HG02870 (cell line): Measurements from ENCODE around the gene TTC23L.
A peak's percentile ranks its signal among the peaks of the same experiment; 100 is the strongest.
"Not testable (repeated sequence)": the region's sequence is repeated elsewhere in the genome, so short reads cannot be mapped to it uniquely, and the experiment has no call there.

Experiments
- ATAC-seq: cut with Tn5 transposase; IDR thresholded peaks from one replicate; pipeline ENCODE4 v1.9.1; 2021; ENCODE audit warnings: mild to moderate bottlenecking, moderate library complexity; ENCODE audit not compliant: unreplicated experiment

Gene TTC23L

GRCh38 chr5:34915856-34916192 is 76.9 kb downstream of the TTC23L start:
- ATAC-seq: peak; percentile 13

DNA sequence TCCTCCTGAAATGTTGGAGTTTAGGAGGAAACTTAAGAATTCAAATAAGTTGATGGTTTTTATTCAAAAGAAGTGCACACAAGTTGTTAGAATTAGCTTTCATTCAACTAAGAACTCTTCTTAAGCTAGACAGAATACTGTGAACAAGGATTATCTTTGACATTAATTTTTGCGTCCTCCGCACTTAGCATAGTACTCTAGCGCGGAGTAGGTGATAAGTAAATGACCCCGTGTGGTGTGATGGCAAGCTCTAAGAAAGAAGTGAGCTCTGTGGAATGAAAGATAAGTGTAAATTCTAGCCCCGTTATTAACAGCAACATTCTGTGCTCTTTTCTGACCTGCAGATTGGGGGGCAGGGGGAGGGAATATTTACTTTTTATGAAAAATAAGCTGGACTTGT is 77.6 kb downstream of the TTC23L start:
- no peak for ATAC-seq

GRCh38 chr5:34918025-34918424 is 79.1 kb downstream of the TTC23L start:
- ATAC-seq: no peak

DNA sequence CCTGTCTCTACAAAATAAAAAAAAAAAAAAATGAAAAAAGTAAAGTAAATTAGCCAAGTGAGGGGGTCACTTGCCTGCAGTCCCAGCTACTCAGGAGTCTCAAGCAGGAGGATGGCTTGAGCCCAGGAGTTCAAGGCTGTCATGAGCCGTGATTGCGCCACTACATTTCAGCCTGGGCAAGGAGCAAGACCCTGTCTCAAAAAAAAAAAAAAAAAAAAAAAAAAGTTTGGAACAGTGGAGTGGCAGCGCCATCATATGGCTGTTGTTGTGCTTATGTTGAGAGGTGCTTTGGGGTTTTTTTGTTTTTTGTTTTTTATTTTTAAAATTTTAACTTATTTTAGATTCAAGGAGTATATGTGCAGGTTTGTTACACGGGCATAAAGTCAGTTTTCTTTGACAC is 80.1 kb downstream of the TTC23L start:
- no peak for ATAC-seq

DNA sequence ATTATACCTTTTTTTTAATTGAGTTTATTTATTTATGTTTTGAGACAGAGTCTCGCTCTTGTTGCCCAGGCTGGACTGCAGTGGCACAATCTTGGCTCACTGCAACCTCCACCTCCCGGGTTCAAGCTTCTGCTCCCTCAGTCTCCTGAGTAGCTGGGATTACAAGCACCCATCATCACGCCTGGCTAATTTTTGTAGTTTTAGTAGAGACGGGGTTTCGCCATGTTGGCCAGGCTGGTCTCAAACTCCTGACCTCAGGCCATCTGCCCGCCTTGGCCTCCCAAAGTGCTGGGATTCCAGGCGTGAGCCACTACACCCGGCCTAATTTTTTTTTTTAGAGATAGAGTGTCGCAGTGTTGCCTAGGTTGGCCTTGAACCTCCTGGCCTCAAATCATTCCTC is 84.3 kb downstream of the TTC23L start:
- not testable (repeated sequence) for ATAC-seq

DNA sequence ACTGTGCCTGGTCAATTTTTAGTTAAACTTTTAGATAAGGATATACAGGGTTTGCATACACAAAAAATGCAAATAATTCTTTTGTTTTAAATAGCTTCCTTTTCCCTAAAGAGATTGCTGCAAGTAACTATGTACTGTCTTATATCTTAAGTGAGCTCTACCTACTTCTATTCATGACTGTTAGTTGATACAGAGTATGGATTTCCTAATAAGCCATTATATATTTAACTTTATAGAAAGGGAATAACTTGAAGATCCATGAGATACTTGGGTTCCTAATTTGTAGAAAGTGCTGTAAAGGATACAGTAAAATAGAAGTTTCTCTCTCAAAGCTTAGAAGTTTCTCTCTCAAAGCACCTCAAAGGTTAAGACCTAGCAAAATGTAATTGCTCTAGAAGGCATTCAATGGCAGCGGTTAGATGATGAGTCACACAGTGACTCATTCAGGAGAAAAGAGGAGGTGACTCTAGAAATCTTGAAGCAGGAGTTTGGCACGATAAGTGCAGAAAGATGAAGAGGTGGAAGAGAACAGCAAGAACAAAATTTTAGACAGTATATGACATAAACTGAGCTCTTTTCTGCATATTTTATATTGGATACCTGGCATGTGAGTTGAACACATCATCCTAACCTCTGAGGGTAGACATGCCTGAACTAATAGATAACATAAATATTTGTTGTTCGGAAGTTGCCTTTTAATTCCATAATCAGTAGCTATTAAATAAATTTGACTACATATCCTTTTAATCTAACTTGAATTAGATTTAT is 84.9 kb downstream of the TTC23L start:
- peak; percentile 82 for ATAC-seq

- ATAC-seq: no peak
These were observed 85.5 kb downstream of the TTC23L start for GRCh38 chr5:34924462-34924765.

DNA sequence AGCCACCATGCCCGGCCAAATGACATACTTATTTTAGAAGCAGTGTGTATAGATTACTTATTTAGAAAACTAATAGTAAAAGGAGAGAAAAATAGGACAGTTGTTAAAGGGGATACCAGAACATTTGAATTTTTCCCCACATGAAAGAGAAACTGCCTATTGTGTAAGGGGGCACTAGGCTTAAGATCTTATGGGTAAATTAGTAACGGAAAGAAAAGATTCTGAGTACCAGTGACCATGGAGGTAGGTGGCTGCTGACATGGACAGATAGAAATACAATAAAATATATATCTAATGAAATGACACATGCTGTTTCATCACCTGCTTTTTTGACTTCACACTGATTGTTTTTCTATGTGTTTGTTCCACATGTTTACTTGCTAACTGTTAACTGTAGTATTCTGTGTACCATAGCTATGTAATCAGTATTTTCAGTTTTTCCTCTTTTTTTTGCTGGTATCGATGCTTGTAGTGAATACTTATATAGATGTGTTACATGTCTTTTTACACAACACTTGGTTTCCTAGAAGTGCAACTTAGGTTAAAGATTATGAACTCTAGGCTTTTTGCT is 87.4 kb downstream of the TTC23L start:
- no peak for ATAC-seq

GRCh38 chr5:34927785-34928184 is 88.8 kb downstream of the TTC23L start:
- ATAC-seq: no peak

- no peak for ATAC-seq
These were observed 89.3 kb downstream of the TTC23L start for GRCh38 chr5:34928267-34928666.

DNA sequence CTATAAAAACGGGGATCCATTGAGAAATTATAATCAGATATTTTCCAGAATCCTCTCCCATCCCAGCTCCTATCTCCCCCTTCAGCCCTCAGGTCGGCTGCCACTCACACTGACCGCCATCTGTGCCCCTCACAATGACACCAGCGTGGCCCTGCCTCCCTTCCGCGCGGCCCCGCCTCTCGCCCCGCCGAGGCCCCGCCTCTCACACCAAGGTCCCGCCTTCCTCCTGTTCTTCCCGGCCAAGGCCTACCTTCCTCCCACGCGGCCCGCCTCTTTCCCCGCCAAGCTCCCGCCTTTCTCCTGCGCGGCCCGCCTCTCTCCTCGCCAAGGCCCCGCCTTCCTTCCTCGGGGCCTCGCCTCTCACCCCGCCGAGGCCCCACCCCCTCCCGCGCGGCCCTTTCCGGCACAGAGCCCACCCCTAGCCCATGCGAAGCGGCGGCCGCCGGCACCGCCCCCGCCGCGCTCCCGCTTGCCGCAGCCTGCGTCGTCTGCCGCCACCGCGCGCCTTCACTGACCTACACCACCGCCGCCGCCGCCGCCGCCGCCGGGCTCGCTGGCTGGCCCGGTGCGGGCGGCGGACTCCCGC is 90.3 kb downstream of the TTC23L start, which contains the start of gene DNAJC21:
Gene DNAJC21, plus strand, starts transcription at position 426 of the 586 bp plus-strand sequence. CDS start 261 bp downstream, outside the sequence.
- ATAC-seq: peak; percentile 84

DNA sequence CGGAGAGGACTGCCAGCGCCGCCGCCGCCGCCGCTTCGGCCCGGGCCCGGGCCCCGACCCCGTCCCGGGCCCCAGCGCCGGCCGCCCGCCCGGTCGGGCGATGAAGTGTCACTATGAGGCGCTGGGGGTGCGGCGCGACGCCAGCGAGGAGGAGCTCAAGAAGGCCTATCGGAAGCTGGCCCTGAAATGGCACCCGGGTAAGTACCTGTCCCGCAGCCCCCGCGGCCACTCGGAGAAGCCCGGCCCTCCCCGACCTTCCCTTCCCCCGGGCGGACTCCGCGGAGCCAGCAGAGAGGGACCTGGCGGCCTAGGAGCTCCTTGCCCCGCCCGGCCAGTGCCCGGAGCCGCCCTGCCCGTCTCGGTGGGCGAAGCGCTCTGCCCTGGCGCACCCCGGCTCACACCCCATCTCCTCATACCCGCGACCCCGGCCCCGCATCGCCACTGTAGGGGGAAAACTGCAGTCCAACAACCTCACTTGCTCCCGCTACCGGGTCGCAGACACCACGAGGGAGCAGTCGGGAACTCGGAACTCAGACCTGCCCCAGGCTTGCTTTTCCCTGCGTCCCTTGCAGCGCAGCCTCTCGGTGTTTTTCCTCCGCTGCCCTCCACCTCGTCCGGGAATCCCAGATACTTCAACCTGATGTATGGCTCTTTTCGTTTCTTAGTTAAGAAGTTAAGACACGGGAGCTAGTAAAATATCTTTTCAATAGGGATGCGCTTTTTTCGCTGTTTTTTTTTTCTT is 90.9 kb downstream of the TTC23L start:
- peak; percentile 70 for ATAC-seq

DNA sequence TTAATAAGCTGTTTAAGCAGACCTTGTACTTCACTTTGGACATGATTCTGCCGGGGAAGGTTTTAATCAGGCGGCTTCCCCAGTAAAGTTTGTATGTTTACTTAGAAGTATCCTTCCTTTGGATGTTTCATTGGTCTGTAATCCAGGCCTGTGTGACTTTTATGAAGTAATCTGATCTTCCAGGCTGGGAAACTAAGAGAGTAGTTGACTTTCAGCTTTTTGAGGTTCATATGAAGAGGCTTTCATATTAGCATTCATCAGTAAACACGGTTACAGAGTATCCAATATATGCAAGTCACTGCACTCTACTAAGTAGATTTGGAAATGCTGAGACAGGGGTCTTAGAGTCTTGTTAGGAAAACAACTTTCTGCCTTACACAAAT is 91.5 kb downstream of the TTC23L start:
- no peak for ATAC-seq

DNA sequence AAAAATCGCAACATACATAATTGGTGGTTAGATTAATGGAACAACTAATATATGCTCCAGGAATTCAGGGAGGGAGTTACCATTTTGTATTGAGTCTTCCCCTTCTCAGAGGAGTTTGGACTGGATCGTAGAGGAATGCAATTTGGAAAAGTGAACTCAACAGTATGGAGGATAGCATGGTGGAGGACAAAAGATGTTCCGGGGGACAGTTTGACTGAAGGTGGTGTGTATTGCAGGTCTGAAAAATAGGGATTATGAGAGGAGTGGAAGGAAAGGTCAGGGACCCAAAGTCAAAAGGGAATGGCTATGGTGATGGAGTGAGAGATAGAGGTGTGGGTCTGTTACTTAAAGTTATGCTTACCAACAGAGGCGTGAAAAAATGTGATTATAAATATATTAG is 91.9 kb downstream of the TTC23L start:
- no peak for ATAC-seq

DNA sequence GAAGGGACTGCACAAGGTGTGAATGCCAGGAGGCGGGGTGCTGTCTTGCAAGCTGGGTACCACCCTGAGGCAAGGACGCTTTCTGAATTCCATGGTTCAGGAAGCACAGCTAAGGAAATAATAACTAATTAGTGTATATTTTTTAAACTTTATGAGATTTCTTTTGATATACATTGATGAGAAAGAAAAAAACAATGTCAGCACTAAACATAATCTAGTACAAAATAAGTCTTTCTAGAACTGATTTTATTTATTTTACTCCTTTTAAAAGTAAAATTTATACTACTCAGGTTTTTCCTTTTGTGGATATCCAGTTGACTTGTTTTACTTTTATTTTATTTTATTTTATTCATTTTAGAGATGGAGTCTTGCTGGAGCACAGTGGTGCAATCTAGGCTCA is 94.0 kb downstream of the TTC23L start:
- no peak for ATAC-seq

GRCh38 chr5:34941936-34942335 is 103.0 kb downstream of the TTC23L start:
- ATAC-seq: no peak

DNA sequence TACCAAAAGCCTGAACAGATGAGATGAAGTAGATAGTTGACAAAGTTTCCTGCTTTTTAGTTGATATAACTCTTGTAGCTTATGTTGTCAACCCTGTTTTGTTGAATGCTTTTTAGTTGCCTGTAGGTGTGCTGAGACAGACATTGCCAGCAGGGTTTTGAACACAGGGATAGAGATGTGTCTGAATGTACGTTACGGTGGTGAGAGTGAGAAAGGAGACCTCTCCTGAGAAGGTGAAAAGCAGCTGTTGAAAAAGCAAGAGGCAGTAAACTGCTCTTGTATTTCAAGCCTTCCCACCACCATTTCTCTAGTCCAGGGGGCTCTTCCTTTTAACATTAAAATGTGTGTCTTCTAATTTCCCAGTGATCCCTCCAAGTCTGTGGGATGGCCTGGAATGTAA is 105.1 kb downstream of the TTC23L start:
- no peak for ATAC-seq

DNA sequence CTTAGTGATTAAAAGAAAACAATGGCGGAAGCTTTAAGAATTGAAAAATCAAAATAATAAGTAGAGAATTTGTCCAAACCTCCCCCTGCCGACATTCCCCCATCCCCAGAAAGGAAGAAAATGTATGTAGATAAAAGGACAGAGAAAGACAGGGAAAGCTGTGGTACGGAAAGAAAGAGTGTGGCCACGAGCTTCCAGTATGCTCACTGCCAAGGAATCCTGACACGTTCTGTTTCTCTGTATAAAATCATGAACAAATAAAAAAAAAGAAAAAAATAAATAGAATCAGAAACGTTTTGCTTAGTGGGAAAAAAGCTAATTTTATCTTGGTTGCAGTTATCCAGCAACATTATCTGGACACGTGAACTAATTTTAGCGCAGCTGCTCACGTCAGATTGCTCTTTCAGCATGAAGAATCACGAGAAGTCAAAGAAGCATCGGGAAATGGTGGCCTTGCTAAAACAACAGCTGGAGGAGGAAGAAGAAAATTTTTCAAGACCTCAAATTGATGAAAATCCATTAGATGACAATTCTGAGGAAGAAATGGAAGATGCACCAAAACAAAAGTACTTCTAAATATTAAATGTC is 105.6 kb downstream of the TTC23L start:
- no peak for ATAC-seq
